ENCODE results near the gene COG4. TPM values are rescaled to one million over a fixed set of nuclear protein-coding genes. Genes with fewer than 3 reads are reported as not detected.

The COG4 gene
- total RNA-seq, 1 experiment from 2014 or later: 35.5 TPM

DNA sequence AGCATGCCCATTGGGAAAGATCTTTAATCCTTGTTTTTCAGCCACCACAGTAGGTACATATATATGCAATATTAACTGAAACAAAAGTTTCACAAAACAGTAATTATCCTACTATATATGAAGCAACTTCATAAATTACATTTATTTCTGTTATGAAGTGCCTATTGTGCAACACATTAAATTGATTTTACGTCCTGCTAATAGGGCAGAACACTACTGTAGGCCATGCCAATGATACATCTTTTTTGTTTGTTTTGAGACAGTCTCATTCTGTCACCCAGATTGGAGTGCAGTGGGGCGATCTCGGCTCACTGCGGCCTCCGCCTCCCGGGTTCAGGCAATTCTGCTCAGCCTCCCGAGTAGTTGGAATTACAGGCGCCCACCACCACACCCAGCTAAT is 29.3 kb upstream of the COG4 start:
- no peaks in the 10 kb centered on the region for H4K20me1 ChIP-seq (ENCODE audit: low read length)
- TF ChIP-seq EZH2 (IDR thresholded peaks at IDR 0.05; ENCODE audit: low read length, unreplicated experiment): no peak
- TF ChIP-seq, protein P1, sequence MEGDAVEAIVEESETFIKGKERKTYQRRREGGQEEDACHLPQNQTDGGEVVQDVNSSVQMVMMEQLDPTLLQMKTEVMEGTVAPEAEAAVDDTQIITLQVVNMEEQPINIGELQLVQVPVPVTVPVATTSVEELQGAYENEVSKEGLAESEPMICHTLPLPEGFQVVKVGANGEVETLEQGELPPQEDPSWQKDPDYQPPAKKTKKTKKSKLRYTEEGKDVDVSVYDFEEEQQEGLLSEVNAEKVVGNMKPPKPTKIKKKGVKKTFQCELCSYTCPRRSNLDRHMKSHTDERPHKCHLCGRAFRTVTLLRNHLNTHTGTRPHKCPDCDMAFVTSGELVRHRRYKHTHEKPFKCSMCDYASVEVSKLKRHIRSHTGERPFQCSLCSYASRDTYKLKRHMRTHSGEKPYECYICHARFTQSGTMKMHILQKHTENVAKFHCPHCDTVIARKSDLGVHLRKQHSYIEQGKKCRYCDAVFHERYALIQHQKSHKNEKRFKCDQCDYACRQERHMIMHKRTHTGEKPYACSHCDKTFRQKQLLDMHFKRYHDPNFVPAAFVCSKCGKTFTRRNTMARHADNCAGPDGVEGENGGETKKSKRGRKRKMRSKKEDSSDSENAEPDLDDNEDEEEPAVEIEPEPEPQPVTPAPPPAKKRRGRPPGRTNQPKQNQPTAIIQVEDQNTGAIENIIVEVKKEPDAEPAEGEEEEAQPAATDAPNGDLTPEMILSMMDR (conservative IDR thresholded peaks at IDR 0.05; ENCODE audit: low read depth, low read length): no peak
- TF ChIP-seq EZH2phosphoT487 (IDR thresholded peaks at IDR 0.05; ENCODE audit: borderline replicate concordance, low read length): no peak
- no peak overlapping the region for H3K9ac ChIP-seq (ENCODE audit: low read length)
- H3F3A ChIP-seq (ENCODE audit: low read length, unreplicated experiment): no peaks in the 10 kb centered on the region
- no peak for ATAC-seq
- H3K4me2 ChIP-seq (ENCODE audit: low read length): no peak overlapping the region
- H2AFZ ChIP-seq (ENCODE audit: low read length): no peak overlapping the region
- no peaks in the 10 kb centered on the region for H3K9me2 ChIP-seq (replicated peaks; ENCODE audit: low read length)
- intact Hi-C loops (cut with micrococcal nuclease): no loop called here
- H3K27me3 ChIP-seq (ENCODE audit: low read length): no peaks in the 10 kb centered on the region
- POLR2A ChIA-PET (ENCODE audit: unreplicated experiment): no interaction called here
- no peak for DNase-seq
- no peaks in the 10 kb centered on the region for H3K9me3 ChIP-seq (ENCODE audit: low read length)
- H3K79me2 ChIP-seq (ENCODE audit: low read length): peaks cover 19% of the 10 kb centered on the region; the same call in 1 of the 2 replicates
- peaks cover 81% of the 10 kb centered on the region for H3K36me3 ChIP-seq (ENCODE audit: low read depth, low read length)
- H3K4me3 ChIP-seq (ENCODE audit: low read length): no peak overlapping the region
- no peaks in the 10 kb centered on the region for H3K4me1 ChIP-seq (ENCODE audit: insufficient read depth, low read length)
- BruUV-seq (replicated peaks): no TSS peak
- CTCF ChIA-PET: no interaction called here
- H3K27ac ChIP-seq (ENCODE audit: low read length): no peak overlapping the region

DNA sequence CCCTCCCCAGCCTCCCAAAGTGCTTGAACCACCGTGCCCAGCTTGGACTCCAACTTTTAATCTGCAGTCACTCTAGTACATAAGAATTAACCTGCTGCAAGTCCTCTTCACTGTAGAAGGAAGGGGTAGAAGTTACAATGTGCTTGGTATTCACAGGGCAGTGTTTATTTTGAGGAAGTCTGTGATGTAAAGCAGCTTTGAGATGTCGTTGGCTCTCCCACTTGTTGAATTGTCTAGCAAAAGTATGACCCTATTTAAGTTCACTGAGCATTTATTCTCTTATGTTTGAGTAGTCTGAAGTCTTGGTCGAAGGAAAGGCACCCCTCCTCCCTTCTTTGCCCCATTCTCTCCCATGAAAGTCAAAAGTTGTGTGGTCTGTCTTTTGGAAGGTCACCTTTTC is 28.4 kb upstream of the COG4 start:
- Histone ChIP-seq H3K9ac (ENCODE audit: low read length) (no peak overlapping the region), H3K27me3 (ENCODE audit: low read length) (no peaks in the 10 kb centered on the region), H3K4me1 (ENCODE audit: insufficient read depth, low read length) (no peaks in the 10 kb centered on the region), H3K9me2 (replicated peaks; ENCODE audit: low read length) (no peaks in the 10 kb centered on the region), H3K79me2 (ENCODE audit: low read length) (peaks cover 19% of the 10 kb centered on the region; the same call in 1 of the 2 replicates), H3K4me3 (ENCODE audit: low read length) (no peak overlapping the region), H3F3A (ENCODE audit: low read length, unreplicated experiment) (no peaks in the 10 kb centered on the region), H4K20me1 (ENCODE audit: low read length) (no peaks in the 10 kb centered on the region), H3K9me3 (ENCODE audit: low read length) (no peaks in the 10 kb centered on the region), H3K27ac (ENCODE audit: low read length) (no peak overlapping the region), H3K36me3 (ENCODE audit: low read depth, low read length) (peaks cover 73% of the 10 kb centered on the region), H3K4me2 (ENCODE audit: low read length) (no peak overlapping the region), H2AFZ (ENCODE audit: low read length) (no peak overlapping the region)
- POLR2A ChIA-PET (ENCODE audit: unreplicated experiment): no interaction called here
- TF ChIP-seq, protein P1 (conservative IDR thresholded peaks at IDR 0.05; ENCODE audit: low read depth, low read length): no peak
- TF ChIP-seq EZH2 (IDR thresholded peaks at IDR 0.05; ENCODE audit: low read length, unreplicated experiment): no peak
- TF ChIP-seq EZH2phosphoT487 (IDR thresholded peaks at IDR 0.05; ENCODE audit: borderline replicate concordance, low read length): no peak
- BruUV-seq (replicated peaks): no TSS peak
- DNase-seq (no peak), ATAC-seq (no peak)
- intact Hi-C loops (cut with micrococcal nuclease): no loop called here
- CTCF ChIA-PET: no interaction called here

DNA sequence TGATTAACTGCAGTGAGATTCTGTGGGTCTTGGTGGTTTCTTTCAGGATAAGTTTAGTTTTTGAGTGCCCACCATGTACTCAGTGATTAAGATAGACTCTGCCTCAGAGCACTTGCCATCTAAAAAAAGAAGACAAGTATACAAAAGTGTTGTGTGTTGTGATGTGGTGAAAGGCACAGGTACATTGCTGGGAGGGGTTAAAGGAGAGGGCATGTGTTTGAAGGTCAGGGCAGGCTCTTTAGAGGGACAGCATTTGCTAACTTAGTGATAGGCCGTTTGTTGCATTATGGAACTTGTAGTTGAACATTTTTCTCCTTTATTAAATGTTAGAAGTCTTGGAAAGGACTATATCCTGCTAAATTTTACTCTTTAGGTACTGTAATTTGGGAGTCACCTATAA is 26.7 kb upstream of the COG4 start:
- Histone ChIP-seq H3K9me2 (replicated peaks; ENCODE audit: low read length) (no peaks in the 10 kb centered on the region), H4K20me1 (ENCODE audit: low read length) (no peaks in the 10 kb centered on the region)
- BruUV-seq (replicated peaks): no TSS peak

More for the DNA sequence above, 26.7 kb upstream of the COG4 start:
- no peak for DNase-seq
- no peak overlapping the region for H3K4me3 ChIP-seq (ENCODE audit: low read length)
- H3K4me2 ChIP-seq (ENCODE audit: low read length): no peak overlapping the region
- H3K36me3 ChIP-seq (ENCODE audit: low read depth, low read length): peaks cover 73% of the 10 kb centered on the region
- no peak for ATAC-seq
- no peaks in the 10 kb centered on the region for H3K4me1 ChIP-seq (ENCODE audit: insufficient read depth, low read length)
- TF ChIP-seq, protein P1 (conservative IDR thresholded peaks at IDR 0.05; ENCODE audit: low read depth, low read length): no peak
- TF ChIP-seq EZH2 (IDR thresholded peaks at IDR 0.05; ENCODE audit: low read length, unreplicated experiment) (no peak), EZH2phosphoT487 (IDR thresholded peaks at IDR 0.05; ENCODE audit: borderline replicate concordance, low read length) (no peak)
- no peaks in the 10 kb centered on the region for H3K27me3 ChIP-seq (ENCODE audit: low read length)
- no peaks in the 10 kb centered on the region for H3K9me3 ChIP-seq (ENCODE audit: low read length)
- H3F3A ChIP-seq (ENCODE audit: low read length, unreplicated experiment): no peaks in the 10 kb centered on the region
- ChIA-PET CTCF (no interaction called here), POLR2A (ENCODE audit: unreplicated experiment) (no interaction called here)
- H2AFZ ChIP-seq (ENCODE audit: low read length): no peak overlapping the region
- H3K9ac ChIP-seq (ENCODE audit: low read length): no peak overlapping the region
- intact Hi-C loops (cut with micrococcal nuclease): no loop called here
- peaks cover 10% of the 10 kb centered on the region; the same call in 1 of the 2 replicates for H3K79me2 ChIP-seq (ENCODE audit: low read length)
- H3K27ac ChIP-seq (ENCODE audit: low read length): no peak overlapping the region
